Coronary artery (tissue), 2 donors: ENCODE data around the gene ZFTA.
"Not testable (repeated sequence)": the region's sequence is repeated elsewhere in the genome, so short reads cannot be mapped to it uniquely, and the experiment has no call there.

Experiments
- DNase-seq: peaks from one replicate; pipeline ENCODE4 v3.0.0-alpha.2; 2017; ENCODE audit warnings: low spot score
- H3K27ac ChIP-seq, 2 donors: fragments of 200-600 bp; sonication (generic); one replicate each; pipeline ENCODE4 v1.5.1; 2016 to 2019
- H3K4me3 ChIP-seq: fragments of 200-600 bp; sonication (generic); 2 replicates; pipeline ENCODE4 v1.5.1; 2016; ENCODE audit warnings: mild to moderate bottlenecking, moderate library complexity
- CTCF ChIP-seq: fragments of 200-600 bp; sonication (generic); IDR thresholded peaks from one replicate; pipeline ENCODE4 v1.5.1; 2019; ENCODE audit warnings: antibody characterized with exemption

The ZFTA gene

GRCh38 chr11:63813035-63813562 lies 44.5 kb upstream of the ZFTA start, which contains the start of gene SPINDOC:
Gene SPINDOC, plus strand, starts transcription at chr11:63813456. Its CDS starts 231 bp downstream, at chr11:63813687.
- TF ChIP-seq CTCF = no peak
- peak within 1 kb of the TSS; percentile 65 to 90 for H3K27ac ChIP-seq
- peak; percentile 84 for DNase-seq

GRCh38 chr11:63811522-63811921 lies 42.9 kb upstream of the ZFTA start:
- no peak for DNase-seq
- H3K4me3 ChIP-seq = no peak overlapping the region
- H3K27ac ChIP-seq = no peak overlapping the region
- no peak for TF ChIP-seq CTCF

More at GRCh38 chr11:63813035-63813562, 44.5 kb upstream of the ZFTA start, which contains the start of gene SPINDOC:
- peak within 1 kb of the TSS; percentile 92 for H3K4me3 ChIP-seq

GRCh38 chr11:63810383-63810782 lies 41.8 kb upstream of the ZFTA start:
- not testable (repeated sequence) for H3K27ac ChIP-seq, H3K4me3 ChIP-seq, DNase-seq

- TF ChIP-seq CTCF = no peak
- H3K27ac ChIP-seq = peak overlapping the region in 1 of 2 donors; percentile 29
- no peak for DNase-seq
- H3K4me3 ChIP-seq = no peak overlapping the region
These were observed 37.4 kb upstream of the ZFTA start for GRCh38 chr11:63805844-63806415.

DNA sequence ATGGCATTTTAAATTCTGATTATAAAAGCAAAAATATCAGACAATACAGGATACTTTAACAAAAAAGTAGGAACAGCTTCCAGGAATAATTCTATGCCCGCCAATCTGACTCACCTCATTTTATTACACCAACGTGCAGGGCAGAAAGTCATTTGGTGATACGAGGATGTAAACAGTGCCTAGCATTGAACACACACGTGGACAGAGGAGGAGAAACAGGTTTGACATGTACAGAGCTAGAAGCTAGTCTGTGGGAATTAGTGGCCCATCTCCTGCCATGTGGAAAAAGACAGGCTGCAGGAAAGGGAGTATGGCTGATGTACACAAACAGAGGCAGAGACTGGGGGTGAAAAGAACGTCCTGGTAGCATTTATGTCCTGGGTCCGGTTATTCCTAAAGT lies 35.7 kb upstream of the ZFTA start:
- TF ChIP-seq CTCF = no peak
- H3K27ac ChIP-seq = no peak overlapping the region
- DNase-seq = no peak

DNA sequence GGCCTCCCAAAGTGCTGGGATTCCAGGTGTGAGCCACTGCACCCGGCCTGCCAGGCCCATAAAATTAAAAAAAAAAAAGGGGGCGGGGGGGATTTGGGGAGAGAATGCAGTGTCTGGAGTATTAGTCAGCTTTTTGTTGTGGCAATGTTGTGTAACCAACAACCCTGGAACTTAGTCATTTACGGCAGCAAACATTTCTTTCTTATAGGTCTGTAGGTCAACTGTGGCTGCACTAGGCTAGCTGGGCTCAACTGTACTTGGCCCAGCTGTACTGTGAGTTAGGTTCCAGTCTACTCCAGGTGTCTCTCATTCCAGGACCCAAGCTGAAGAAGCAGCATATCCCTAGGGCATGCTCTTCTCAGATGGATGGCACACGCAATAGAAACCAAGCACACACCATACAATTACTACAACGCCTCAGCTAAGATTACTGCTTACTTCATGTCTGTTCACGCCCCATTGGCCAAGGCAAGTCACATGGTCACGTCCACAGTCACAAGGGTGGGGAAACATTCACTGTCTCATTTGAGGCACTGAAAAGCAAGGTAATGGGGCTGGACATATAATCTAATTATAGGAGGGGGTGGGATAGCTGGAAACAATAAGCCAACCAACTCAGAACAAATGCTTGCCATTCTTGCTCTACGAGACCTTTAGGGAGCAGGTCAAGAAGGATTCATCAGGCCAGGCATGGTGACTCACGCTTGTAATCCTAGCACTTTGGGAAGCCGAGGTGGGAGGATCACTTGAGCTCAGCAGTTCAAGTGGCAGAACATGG lies 34.3 kb upstream of the ZFTA start:
- Histone ChIP-seq H3K27ac (no peak overlapping the region), H3K4me3 (no peak overlapping the region)
- DNase-seq = no peak
- no peak for TF ChIP-seq CTCF

More for the DNA sequence above, 35.7 kb upstream of the ZFTA start:
- no peak overlapping the region for H3K4me3 ChIP-seq

GRCh38 chr11:63800921-63801320 lies 32.3 kb upstream of the ZFTA start:
- H3K4me3 ChIP-seq = no peak overlapping the region
- no peak for DNase-seq
- no peak overlapping the region for H3K27ac ChIP-seq
- no peak for TF ChIP-seq CTCF
